ENCODE measurements around the gene EAF1. TPM values are rescaled to one million over a fixed set of nuclear protein-coding genes. Genes with fewer than 3 reads are reported as not detected.

Gene EAF1
- total and polyA plus RNA-seq, 4 donors, result 7.5 to 19.4 (median 14.6) TPM

- Histone ChIP-seq H3K4me3 (ENCODE audit: low read length in 2 of 2) (no peak overlapping the region), H3K9me3 (ENCODE audit: control insufficient read depth, low read length) (no peaks in the 10 kb centered on the region), H3K4me1 (ENCODE audit: control insufficient read depth in 1 of 2, insufficient read depth in 2 of 2, low read length in 2 of 2) (peaks cover 2 to 3% of the 10 kb centered on the region in 2 donors), H3K27ac (ENCODE audit: low read depth in 1 of 2, low read length in 2 of 2) (no peak overlapping the region), H3K27me3 (ENCODE audit: control insufficient read depth in 1 of 2, insufficient read depth in 2 of 2, low read length in 1 of 2) (no peaks in the 10 kb centered on the region), H3K36me3 (ENCODE audit: control insufficient read depth in 1 of 2, insufficient read depth in 2 of 2, low read length in 1 of 2) (peaks cover 12 to 17% of the 10 kb centered on the region in 2 donors)
- 84% methylated on average over 4 of the region's 4 CpGs for WGBS, 2 donors
- DNase-seq (no peak), ATAC-seq (ENCODE audit: low FRiP score) (no peak)
- intact Hi-C loops (cut with DNase I), result no loop called here
Observed at GRCh38 chr3:15438983-15439382, 11.6 kb downstream of the EAF1 start.

GRCh38 chr3:15439476-15439875, 12.1 kb downstream of the EAF1 start:
- intact Hi-C loops (cut with DNase I), result no loop called here
- no peak for DNase-seq

GRCh38 chr3:15440891-15441290, 13.5 kb downstream of the EAF1 start:
- intact Hi-C loops (cut with DNase I), result loop anchor here (5.0 to 10.0 kb wide), 2 partner anchors 81 to 94 kb away; partner anchors contain the start of gene COLQ (in 1 of the 2)
- WGBS, 2 donors, result 3 to 4% methylated on average over 4 of the region's 4 CpGs
- Histone ChIP-seq H3K9me3 (ENCODE audit: control insufficient read depth, low read length) (no peaks in the 10 kb centered on the region), H3K4me1 (ENCODE audit: control insufficient read depth in 1 of 2, insufficient read depth in 2 of 2, low read length in 2 of 2) (peaks cover 2 to 3% of the 10 kb centered on the region in 2 donors), H3K27ac (ENCODE audit: low read depth in 1 of 2, low read length in 2 of 2) (peak overlapping the region; percentile 69 to 72), H3K27me3 (ENCODE audit: control insufficient read depth in 1 of 2, insufficient read depth in 2 of 2, low read length in 1 of 2) (no peaks in the 10 kb centered on the region), H3K36me3 (ENCODE audit: control insufficient read depth in 1 of 2, insufficient read depth in 2 of 2, low read length in 1 of 2) (peaks cover 7 to 9% of the 10 kb centered on the region in 2 donors), H3K4me3 (ENCODE audit: low read length in 2 of 2) (no peak overlapping the region)
- DNase-seq (no peak), ATAC-seq (ENCODE audit: low FRiP score) (no peak)

More at GRCh38 chr3:15439476-15439875, 12.1 kb downstream of the EAF1 start:
- Histone ChIP-seq H3K27ac (ENCODE audit: low read depth in 1 of 2, low read length in 2 of 2) (peak overlapping the region in 1 of 2 donors; percentile 17), H3K4me1 (ENCODE audit: control insufficient read depth in 1 of 2, insufficient read depth in 2 of 2, low read length in 2 of 2) (peaks cover 2 to 3% of the 10 kb centered on the region in 2 donors), H3K4me3 (ENCODE audit: low read length in 2 of 2) (no peak overlapping the region), H3K27me3 (ENCODE audit: control insufficient read depth in 1 of 2, insufficient read depth in 2 of 2, low read length in 1 of 2) (no peaks in the 10 kb centered on the region), H3K36me3 (ENCODE audit: control insufficient read depth in 1 of 2, insufficient read depth in 2 of 2, low read length in 1 of 2) (peaks cover 12 to 13% of the 10 kb centered on the region in 2 donors), H3K9me3 (ENCODE audit: control insufficient read depth, low read length) (no peaks in the 10 kb centered on the region)
- no peak for ATAC-seq (ENCODE audit: low FRiP score)

- 78 to 86% methylated on average over 4 of the region's 4 CpGs for WGBS, 2 donors
- peaks cover 4 to 9% of the 10 kb centered on the region in 2 donors for H3K36me3 ChIP-seq (ENCODE audit: control insufficient read depth in 1 of 2, insufficient read depth in 2 of 2, low read length in 1 of 2)
- H3K27ac ChIP-seq (ENCODE audit: low read depth in 1 of 2, low read length in 2 of 2), result no peak overlapping the region
- DNase-seq, result no peak
- H3K4me3 ChIP-seq (ENCODE audit: low read length in 2 of 2), result no peak overlapping the region
- no peaks in the 10 kb centered on the region for H3K27me3 ChIP-seq (ENCODE audit: control insufficient read depth in 1 of 2, insufficient read depth in 2 of 2, low read length in 1 of 2)
- peaks cover 2 to 3% of the 10 kb centered on the region in 2 donors for H3K4me1 ChIP-seq (ENCODE audit: control insufficient read depth in 1 of 2, insufficient read depth in 2 of 2, low read length in 2 of 2)
- no peaks in the 10 kb centered on the region for H3K9me3 ChIP-seq (ENCODE audit: control insufficient read depth, low read length)
- ATAC-seq (ENCODE audit: low FRiP score), result no peak
- intact Hi-C loops (cut with DNase I), result loop anchor here (5.0 to 10.0 kb wide), 2 partner anchors 78 to 91 kb away; partner anchors contain the start of gene COLQ (in 1 of the 2)
Observed at GRCh38 chr3:15443826-15444524, 16.6 kb downstream of the EAF1 start.

DNA sequence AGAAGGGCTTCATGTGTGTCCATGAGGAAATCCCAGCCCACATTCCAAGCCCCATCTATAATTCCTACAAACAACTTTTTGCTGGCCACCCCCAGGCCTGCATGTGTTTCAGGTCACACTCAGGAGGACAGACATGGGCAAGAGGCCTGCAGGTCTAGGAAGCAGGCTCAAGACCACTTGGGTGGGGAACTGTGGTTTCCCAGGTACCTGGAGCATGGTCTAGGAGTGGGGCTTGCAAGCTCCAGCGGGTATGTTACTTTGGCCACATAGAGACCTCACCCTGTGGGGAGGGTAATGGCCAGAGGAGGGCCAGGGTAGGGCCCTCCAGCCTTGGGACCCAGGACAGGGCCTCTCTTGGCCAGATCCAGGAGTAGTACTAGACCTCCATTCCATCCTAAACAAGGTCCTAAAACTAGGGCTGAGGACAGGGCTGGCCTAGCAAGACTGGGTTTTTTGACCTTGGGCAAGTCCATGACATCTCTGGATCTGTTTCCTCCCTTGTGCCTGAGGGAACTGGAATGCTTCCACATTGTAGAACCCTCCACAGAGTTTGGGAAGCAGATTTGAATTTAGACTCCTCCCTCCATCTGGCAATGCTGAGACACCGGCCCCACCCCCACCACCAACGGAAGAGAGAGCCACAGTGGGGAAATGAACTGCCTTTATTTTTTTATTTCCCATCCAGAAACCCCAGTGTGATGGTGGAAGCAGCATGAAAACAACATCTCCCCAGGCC, 22.3 kb downstream of the EAF1 start:
- intact Hi-C loops (cut with DNase I), result loop anchor here in 1 of 2 donors (10.0 kb wide), 1 partner anchor 85 kb away; no protein-coding TSS in a partner anchor
- no peaks in the 10 kb centered on the region for H3K9me3 ChIP-seq (ENCODE audit: control insufficient read depth, low read length)
- no peaks in the 10 kb centered on the region for H3K4me1 ChIP-seq (ENCODE audit: control insufficient read depth in 1 of 2, insufficient read depth in 2 of 2, low read length in 2 of 2)
- no peak overlapping the region for H3K4me3 ChIP-seq (ENCODE audit: low read length in 2 of 2)
- ATAC-seq (ENCODE audit: low FRiP score) (no peak), DNase-seq (no peak)
- WGBS, 2 donors, result 84 to 92% methylated on average over 3 of the region's 3 CpGs
- peaks cover 0 to 2% of the 10 kb centered on the region in 2 donors for H3K36me3 ChIP-seq (ENCODE audit: control insufficient read depth in 1 of 2, insufficient read depth in 2 of 2, low read length in 1 of 2)
- no peaks in the 10 kb centered on the region for H3K27me3 ChIP-seq (ENCODE audit: control insufficient read depth in 1 of 2, insufficient read depth in 2 of 2, low read length in 1 of 2)
- no peak overlapping the region for H3K27ac ChIP-seq (ENCODE audit: low read depth in 1 of 2, low read length in 2 of 2)

DNA sequence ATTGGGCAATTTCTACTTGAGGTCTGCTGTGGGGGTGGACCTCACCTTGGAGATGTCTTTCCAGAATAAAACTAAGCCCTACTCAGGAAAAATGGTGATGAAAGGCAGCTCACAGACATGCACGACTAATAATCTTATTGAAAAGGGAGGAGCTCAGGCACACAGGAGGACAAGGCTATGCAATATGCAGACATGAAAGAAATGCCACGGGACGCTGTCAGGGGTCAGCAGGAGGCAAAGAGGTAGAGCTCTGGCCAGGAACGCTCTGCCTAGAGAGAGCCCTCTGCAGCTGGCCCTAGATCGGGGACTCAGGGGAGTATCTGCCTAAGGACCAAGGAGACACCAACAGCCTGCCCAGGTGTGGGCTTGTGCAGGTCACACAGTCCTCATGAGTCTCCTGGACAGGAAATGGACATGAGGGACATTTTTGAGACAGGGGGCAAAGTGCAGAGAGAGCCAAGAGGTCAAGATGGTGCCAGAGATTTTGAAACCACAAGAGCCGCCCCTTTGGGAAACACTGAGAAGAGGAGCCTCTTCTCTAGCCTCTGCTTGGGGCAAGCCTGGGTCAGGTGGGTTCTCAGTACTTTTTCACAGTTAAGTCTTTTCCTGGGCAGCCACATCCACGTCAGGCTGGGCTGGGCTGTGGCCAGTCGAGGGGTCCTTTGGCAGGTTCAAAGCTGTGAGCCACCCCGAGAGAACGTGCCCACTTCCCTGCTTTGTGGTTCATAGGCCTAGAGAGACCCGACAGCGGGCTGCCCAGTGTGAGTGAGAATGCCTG, 23.2 kb downstream of the EAF1 start:
- WGBS, 2 donors, result 92 to 94% methylated on average over 12 of the region's 12 CpGs
- H3K4me1 ChIP-seq (ENCODE audit: control insufficient read depth in 1 of 2, insufficient read depth in 2 of 2, low read length in 2 of 2), result no peaks in the 10 kb centered on the region
- no peak for DNase-seq
- no peak overlapping the region for H3K27ac ChIP-seq (ENCODE audit: low read depth in 1 of 2, low read length in 2 of 2)
- H3K36me3 ChIP-seq (ENCODE audit: control insufficient read depth in 1 of 2, insufficient read depth in 2 of 2, low read length in 1 of 2), result peaks cover 0 to 2% of the 10 kb centered on the region in 2 donors
- no peak for ATAC-seq (ENCODE audit: low FRiP score)
- H3K27me3 ChIP-seq (ENCODE audit: control insufficient read depth in 1 of 2, insufficient read depth in 2 of 2, low read length in 1 of 2), result no peaks in the 10 kb centered on the region
- no peaks in the 10 kb centered on the region for H3K9me3 ChIP-seq (ENCODE audit: control insufficient read depth, low read length)
- intact Hi-C loops (cut with DNase I), result no loop called here
- no peak overlapping the region for H3K4me3 ChIP-seq (ENCODE audit: low read length in 2 of 2)

- Histone ChIP-seq H3K9me3 (ENCODE audit: control insufficient read depth, low read length) (no peaks in the 10 kb centered on the region), H3K4me1 (ENCODE audit: control insufficient read depth in 1 of 2, insufficient read depth in 2 of 2, low read length in 2 of 2) (no peaks in the 10 kb centered on the region), H3K27ac (ENCODE audit: low read depth in 1 of 2, low read length in 2 of 2) (no peak overlapping the region), H3K36me3 (ENCODE audit: control insufficient read depth in 1 of 2, insufficient read depth in 2 of 2, low read length in 1 of 2) (peaks cover 0 to 2% of the 10 kb centered on the region in 2 donors), H3K4me3 (ENCODE audit: low read length in 2 of 2) (no peak overlapping the region), H3K27me3 (ENCODE audit: control insufficient read depth in 1 of 2, insufficient read depth in 2 of 2, low read length in 1 of 2) (no peaks in the 10 kb centered on the region)
- 90 to 92% methylated on average over 18 of the region's 18 CpGs for WGBS, 2 donors
- DNase-seq (no peak), ATAC-seq (ENCODE audit: low FRiP score) (no peak)
- intact Hi-C loops (cut with DNase I), result no loop called here
Observed at GRCh38 chr3:15451216-15452113, 24.1 kb downstream of the EAF1 start.

- H3K36me3 ChIP-seq (ENCODE audit: control insufficient read depth in 1 of 2, insufficient read depth in 2 of 2, low read length in 1 of 2), result peaks cover 0 to 2% of the 10 kb centered on the region in 2 donors
- no peaks in the 10 kb centered on the region for H3K4me1 ChIP-seq (ENCODE audit: control insufficient read depth in 1 of 2, insufficient read depth in 2 of 2, low read length in 2 of 2)
- no peaks in the 10 kb centered on the region for H3K27me3 ChIP-seq (ENCODE audit: control insufficient read depth in 1 of 2, insufficient read depth in 2 of 2, low read length in 1 of 2)
- no peak for ATAC-seq (ENCODE audit: low FRiP score)
- 83 to 86% methylated on average over 9 of the region's 9 CpGs for WGBS, 2 donors
- no peaks in the 10 kb centered on the region for H3K9me3 ChIP-seq (ENCODE audit: control insufficient read depth, low read length)
- intact Hi-C loops (cut with DNase I), result no loop called here
- no peak overlapping the region for H3K4me3 ChIP-seq (ENCODE audit: low read length in 2 of 2)
- DNase-seq, result no peak
- no peak overlapping the region for H3K27ac ChIP-seq (ENCODE audit: low read depth in 1 of 2, low read length in 2 of 2)
Observed at GRCh38 chr3:15452156-15452555, 24.8 kb downstream of the EAF1 start.

Measured in aorta (tissue), 5 donors.